ENCODE data around the gene SLC43A1. TPM values are rescaled to one million over a fixed set of nuclear protein-coding genes. Genes with fewer than 3 reads are reported as not detected.

SLC43A1 gene
- total RNA-seq, 1 donor from 2014 or later = 3.3 TPM

- Mint-ChIP-seq H3K36me3 (no peaks in the 10 kb centered on the region), H3K4me1 (peaks cover 18% of the 10 kb centered on the region), H3K9me3 (no peaks in the 10 kb centered on the region), H3K4me3 (peak overlapping the region; percentile 50), H3K27me3 (ENCODE audit: low read depth) (peaks cover 92% of the 10 kb centered on the region), H3K27ac (no peak overlapping the region)
- TF ChIP-seq CTCF (IDR thresholded peaks at IDR 0.05; ENCODE audit: unreplicated experiment) = peak; percentile 82
- peak in 1 of 2 experiments; percentile 72 for DNase-seq (ENCODE audit: low spot score in 2 of 2, unreplicated experiment in 2 of 2)
Observed at GRCh38 chr11:57458410-57459163, 56.9 kb downstream of the SLC43A1 start.

GRCh38 chr11:57458060-57458409 lies 57.5 kb downstream of the SLC43A1 start:
- peaks cover 18% of the 10 kb centered on the region for H3K4me1 Mint-ChIP-seq
- H3K9me3 Mint-ChIP-seq = no peaks in the 10 kb centered on the region
- no peak for DNase-seq (ENCODE audit: low spot score in 2 of 2, unreplicated experiment in 2 of 2)
- H3K4me3 Mint-ChIP-seq = no peak overlapping the region
- TF ChIP-seq CTCF (IDR thresholded peaks at IDR 0.05; ENCODE audit: unreplicated experiment) = no peak
- H3K27me3 Mint-ChIP-seq (ENCODE audit: low read depth) = peaks cover 92% of the 10 kb centered on the region
- H3K27ac Mint-ChIP-seq = no peak overlapping the region
- H3K36me3 Mint-ChIP-seq = no peaks in the 10 kb centered on the region

- Mint-ChIP-seq H3K27ac (no peak overlapping the region), H3K4me1 (peaks cover 18% of the 10 kb centered on the region), H3K27me3 (ENCODE audit: low read depth) (peaks cover 92% of the 10 kb centered on the region), H3K4me3 (peak overlapping the region; percentile 47), H3K9me3 (no peaks in the 10 kb centered on the region), H3K36me3 (no peaks in the 10 kb centered on the region)
- no peak for DNase-seq (ENCODE audit: low spot score in 2 of 2, unreplicated experiment in 2 of 2)
- TF ChIP-seq CTCF (IDR thresholded peaks at IDR 0.05; ENCODE audit: unreplicated experiment) = peak; percentile 1
Observed at GRCh38 chr11:57457643-57458023, 57.9 kb downstream of the SLC43A1 start.

- Mint-ChIP-seq H3K36me3 (no peaks in the 10 kb centered on the region), H3K4me3 (peak overlapping the region; percentile 47), H3K9me3 (no peaks in the 10 kb centered on the region), H3K4me1 (peaks cover 18% of the 10 kb centered on the region), H3K27me3 (ENCODE audit: low read depth) (peaks cover 92% of the 10 kb centered on the region), H3K27ac (no peak overlapping the region)
- TF ChIP-seq CTCF (IDR thresholded peaks at IDR 0.05; ENCODE audit: unreplicated experiment) = peak; percentile 96
- peak; percentile 59 to 91 for DNase-seq (ENCODE audit: low spot score in 2 of 2, unreplicated experiment in 2 of 2)
Observed at GRCh38 chr11:57456960-57457642, 58.4 kb downstream of the SLC43A1 start.

GRCh38 chr11:57453543-57454177 lies 61.8 kb downstream of the SLC43A1 start:
- TF ChIP-seq CTCF (IDR thresholded peaks at IDR 0.05; ENCODE audit: unreplicated experiment) = no peak
- Mint-ChIP-seq H3K36me3 (no peaks in the 10 kb centered on the region), H3K4me1 (peaks cover 5% of the 10 kb centered on the region), H3K27ac (no peak overlapping the region), H3K4me3 (no peak overlapping the region), H3K27me3 (ENCODE audit: low read depth) (peaks cover 89% of the 10 kb centered on the region), H3K9me3 (no peaks in the 10 kb centered on the region)
- no peak for DNase-seq (ENCODE audit: low spot score in 2 of 2, unreplicated experiment in 2 of 2)
